ENCODE data around the gene FBXL7. TPM values are rescaled to one million over a fixed set of nuclear protein-coding genes. Genes with fewer than 3 reads are reported as not detected.

FBXL7 gene
- total and polyA plus RNA-seq, 2 of the 8 experiments (the other 6 are each of a cell fraction or from before 2014, with no cell fraction given): 17.7 to 17.8 TPM

- no peak overlapping the region for H3K23ac ChIP-seq (ENCODE audit: insufficient read length)
- no peak overlapping the region for H4K8ac ChIP-seq (ENCODE audit: extremely low read depth, insufficient read depth, low read length)
- H2BK5ac ChIP-seq (ENCODE audit: low read depth, low read length): no peak overlapping the region
- H2AFZ ChIP-seq (ENCODE audit: low read length): no peak overlapping the region
- H3K4me3 ChIP-seq (ENCODE audit: extremely low read depth in 1 of 4, insufficient read depth in 2 of 4, low read depth in 3 of 4, low read length in 4 of 4): no peak overlapping the region
- no peak overlapping the region for H4K91ac ChIP-seq (replicated peaks; ENCODE audit: insufficient read length, low read length)
- H2BK15ac ChIP-seq (ENCODE audit: low read length): no peak overlapping the region
- H2AK5ac ChIP-seq (ENCODE audit: low read depth, low read length): no peak overlapping the region
- FAIRE-seq (no peak), DNase-seq (ENCODE audit: low read depth in 1 of 2, low spot score in 2 of 2) (no peak)
- H3K4me2 ChIP-seq (ENCODE audit: insufficient read depth in 1 of 2, low read depth in 2 of 2, low read length in 2 of 2): no peak overlapping the region
- H3K56ac ChIP-seq (replicated peaks; ENCODE audit: insufficient read length, low read depth, low read length): no peak overlapping the region
- ChIA-PET POLR2A (ENCODE audit: partially characterized antibody) (no interaction called here), CTCF (ENCODE audit: partially characterized antibody) (interaction anchor here (1.0 kb wide), 1 partner anchor 13 kb away, joined by 3 read pairs; no protein-coding TSS in a partner anchor)
- no peak overlapping the region for H4K5ac ChIP-seq (ENCODE audit: insufficient read length, low read depth, low read length)
- H3K9ac ChIP-seq (replicated peaks in 1 of 4; ENCODE audit: extremely low read depth in 1 of 4, low read depth in 3 of 4, low read length in 3 of 4): no peak overlapping the region
- H3K79me1 ChIP-seq (ENCODE audit: low read depth, low read length): no peaks in the 10 kb centered on the region
- no peak overlapping the region for H3K18ac ChIP-seq (ENCODE audit: extremely low read depth, low read length)
- no peak overlapping the region for H3K14ac ChIP-seq (ENCODE audit: insufficient read length)
- no peak overlapping the region for H2BK120ac ChIP-seq (replicated peaks; ENCODE audit: low read depth, low read length)
- no peaks in the 10 kb centered on the region; a peak in 1 of 4 replicates for H3K9me3 ChIP-seq (ENCODE audit: insufficient read depth in 2 of 2, low read depth in 1 of 2, low read length in 1 of 2)
- H3K36me3 ChIP-seq (ENCODE audit: control insufficient read depth in 2 of 4, insufficient read depth in 4 of 4, low read length in 3 of 4): peaks cover 0 to 8% (median 2%) of the 10 kb centered on the region in 4 experiments; a peak in 3 of 8 replicates
- no peaks in the 10 kb centered on the region for H3K27me3 ChIP-seq (replicated peaks in 1 of 4; ENCODE audit: control insufficient read depth in 3 of 4, extremely low read depth in 1 of 4, insufficient read depth in 3 of 4, low read length in 3 of 4)
- H3K79me2 ChIP-seq (ENCODE audit: control insufficient read depth in 1 of 2, insufficient read depth in 2 of 2, low read length in 2 of 2): no peaks in the 10 kb centered on the region
- WGBS, 2 experiments (ENCODE audit: extremely low coverage in 1 of 2, insufficient coverage in 1 of 2, insufficient read length in 1 of 2, insufficient replicate concordance in 2 of 2, low coverage in 1 of 2, low lambda C conversion rate in 2 of 2, missing lambda C conversion rate in 1 of 2): 81% methylated on average over 3 of the region's 3 CpGs; no CpG with 5 or more reads in 1 of the 2 experiments
- H3K4ac ChIP-seq (replicated peaks; ENCODE audit: insufficient read length, low read depth, low read length): no peak overlapping the region
- no peak overlapping the region for H2BK20ac ChIP-seq (ENCODE audit: low read length)
- H3K23me2 ChIP-seq (ENCODE audit: low read depth, low read length): 0 out of 2 replicates have a peak, but pooled peaks cover 2% of the 10 kb centered on the region
- no peak overlapping the region for H2BK12ac ChIP-seq (ENCODE audit: low read depth, low read length)
- no peak overlapping the region for H3K27ac ChIP-seq (ENCODE audit: low read depth, low read length)
- no peaks in the 10 kb centered on the region; a peak in 1 of 7 replicates for H3K4me1 ChIP-seq (replicated peaks in 1 of 4; ENCODE audit: control insufficient read depth in 3 of 4, insufficient read depth in 4 of 4, low read length in 3 of 4)
- no peaks in the 10 kb centered on the region for H4K20me1 ChIP-seq (replicated peaks in 1 of 2; ENCODE audit: control insufficient read depth in 1 of 2, insufficient read depth in 2 of 2, low read length in 2 of 2)
- TF ChIP-seq SAP30 (IDR thresholded peaks at IDR 0.05; ENCODE audit: insufficient read depth, insufficient replicate concordance, low read length) (no peak), KDM1A (IDR thresholded peaks at IDR 0.05; ENCODE audit: borderline replicate concordance, low read length) (no peak), MAFK (IDR thresholded peaks at IDR 0.05; ENCODE audit: low read depth, low read length) (no peak), RNF2 (IDR thresholded peaks at IDR 0.05; ENCODE audit: borderline replicate concordance, low read depth, low read length, missing control alignments, poor library complexity, severe bottlenecking) (no peak), CBX5 (IDR thresholded peaks at IDR 0.05; ENCODE audit: low read depth, low read length) (no peak), SIN3A (conservative IDR thresholded peaks at IDR 0.05 in 1 of 2, IDR thresholded peaks at IDR 0.05 in 1 of 2; ENCODE audit: low read depth in 1 of 2, low read length in 2 of 2) (no peak), TEAD4 (IDR thresholded peaks at IDR 0.05; ENCODE audit: low read depth, low read length) (no peak), ASH2L (IDR thresholded peaks at IDR 0.05; ENCODE audit: low read length) (no peak)
Observed at GRCh38 chr5:15940905-15941304, 440.9 kb downstream of the FBXL7 start.

All from H1 (cell line).